ENCODE data around the gene LHFPL3.

GRCh38 chr7:104950006-104950405 is 621.6 kb downstream of the LHFPL3 start:
- TF ChIP-seq, protein P1, sequence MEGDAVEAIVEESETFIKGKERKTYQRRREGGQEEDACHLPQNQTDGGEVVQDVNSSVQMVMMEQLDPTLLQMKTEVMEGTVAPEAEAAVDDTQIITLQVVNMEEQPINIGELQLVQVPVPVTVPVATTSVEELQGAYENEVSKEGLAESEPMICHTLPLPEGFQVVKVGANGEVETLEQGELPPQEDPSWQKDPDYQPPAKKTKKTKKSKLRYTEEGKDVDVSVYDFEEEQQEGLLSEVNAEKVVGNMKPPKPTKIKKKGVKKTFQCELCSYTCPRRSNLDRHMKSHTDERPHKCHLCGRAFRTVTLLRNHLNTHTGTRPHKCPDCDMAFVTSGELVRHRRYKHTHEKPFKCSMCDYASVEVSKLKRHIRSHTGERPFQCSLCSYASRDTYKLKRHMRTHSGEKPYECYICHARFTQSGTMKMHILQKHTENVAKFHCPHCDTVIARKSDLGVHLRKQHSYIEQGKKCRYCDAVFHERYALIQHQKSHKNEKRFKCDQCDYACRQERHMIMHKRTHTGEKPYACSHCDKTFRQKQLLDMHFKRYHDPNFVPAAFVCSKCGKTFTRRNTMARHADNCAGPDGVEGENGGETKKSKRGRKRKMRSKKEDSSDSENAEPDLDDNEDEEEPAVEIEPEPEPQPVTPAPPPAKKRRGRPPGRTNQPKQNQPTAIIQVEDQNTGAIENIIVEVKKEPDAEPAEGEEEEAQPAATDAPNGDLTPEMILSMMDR (IDR thresholded peaks at IDR 0.05), result no peak
- TF ChIP-seq EZH2 (IDR thresholded peaks at IDR 0.05) (no peak), EZH2phosphoT487 (IDR thresholded peaks at IDR 0.05) (no peak)
